Endothelial cell of umbilical vein (primary cell): ENCODE measurements around the gene C10orf105. TPM values are rescaled to one million over a fixed set of nuclear protein-coding genes. Genes with fewer than 3 reads are reported as not detected.
A peak's percentile ranks its signal among the peaks of the same experiment; 100 is the strongest.

Experiments
- BruUV-seq: library from RNA; stranded (reverse); fragments of 400-500 nt; replicated peaks from 2 replicates; lab custom pipeline; 2021; lab: Mats Ljungman, UMichigan
- CTCF ChIA-PET: fragments of 300-600, 350-600 bp; sonication (Branson Sonifier 250); formaldehyde crosslinking; loops from one replicate; lab custom pipeline; 2021; ENCODE audit warnings: antibody characterized with exemption, inconsistent platforms; lab: Charles Lee
- POLR2A ChIA-PET: fragments of 300-600, 350-600 bp; sonication (Branson Sonifier 250); formaldehyde crosslinking; loops from one replicate; lab custom pipeline; 2021; ENCODE audit warnings: antibody characterized with exemption, inconsistent platforms; lab: Charles Lee
- DNase-seq: peaks from one replicate; pipeline ENCODE4 v3.0.0-alpha.2; 2011; ENCODE audit warnings: low read depth, low spot score
- FAIRE-seq: peaks from 2 replicates; lab custom pipeline; 2011; peaks lifted over from hg19 to GRCh38; lab: Jason Lieb, UNC
- H2AFZ ChIP-seq: 2 replicates; pipeline ENCODE4 v1.6.0; 2012; ENCODE audit warnings: low read depth, low read length, control low read depth, inconsistent platforms
- H3K27ac ChIP-seq: 2 replicates; pipeline ENCODE4 v1.5.1; 2011; ENCODE audit warnings: low read depth, mild to moderate bottlenecking, control low read depth, low read length, moderate library complexity; ENCODE audit not compliant: insufficient read depth
- H3K27me3 ChIP-seq, 2 experiments: 2 replicates each; pipeline versions ENCODE4 v1.6.0 to v1.6.1; 2011; ENCODE audit warnings: low read length in 2 of 2, mixed read lengths in 1 of 2; ENCODE audit not compliant: control insufficient read depth in 2 of 2, insufficient read depth in 2 of 2
- H3K36me3 ChIP-seq, 2 experiments: 2 replicates in 1 of 2; 3 replicates in 1 of 2; pipeline ENCODE4 v1.5.1; 2011; ENCODE audit warnings: low read length in 2 of 2, mild to moderate bottlenecking in 1 of 2, moderate library complexity in 1 of 2; ENCODE audit not compliant: control insufficient read depth in 2 of 2, insufficient read depth in 2 of 2; ENCODE audit errors: extremely low read depth in 1 of 2
- H3K4me1 ChIP-seq: 3 replicates; pipeline ENCODE4 v1.5.1; 2011; ENCODE audit warnings: mild to moderate bottlenecking, low read length; ENCODE audit not compliant: control insufficient read depth, insufficient read depth; ENCODE audit errors: extremely low read depth
- H3K4me2 ChIP-seq: 2 replicates; pipeline ENCODE4 v1.6.1; 2011; ENCODE audit warnings: low read length, control low read depth, mixed read lengths; ENCODE audit not compliant: insufficient read depth
- H3K4me3 ChIP-seq, 3 experiments: fragments of 200-600 bp in 1 of 3; sonication (generic), shearing (Covaris generic) in 1 of 3; replicated peaks in 1 of 3; 2 replicates each; pipeline ENCODE4 v1.5.1; 2011 to 2016; ENCODE audit warnings: control low read depth in 3 of 3, low read length in 3 of 3, mild to moderate bottlenecking in 2 of 3, inconsistent platforms in 1 of 3, low read depth in 1 of 3, moderate library complexity in 1 of 3; ENCODE audit not compliant: insufficient read depth in 1 of 3
- H3K79me2 ChIP-seq: 2 replicates; pipeline ENCODE4 v1.6.0; 2012; ENCODE audit warnings: low read length, inconsistent platforms; ENCODE audit not compliant: control insufficient read depth, insufficient read depth
- H3K9ac ChIP-seq: replicated peaks from 2 replicates; pipeline ENCODE3; 2011; ENCODE audit warnings: low read length, control low read depth; ENCODE audit not compliant: insufficient read depth; ENCODE audit errors: extremely low read depth
- H3K9me1 ChIP-seq: replicated peaks from 3 replicates; pipeline ENCODE4 v1.6.0; 2011; ENCODE audit warnings: mild to moderate bottlenecking, low read length; ENCODE audit not compliant: control insufficient read depth, insufficient read depth; ENCODE audit errors: extremely low read depth
- H3K9me3 ChIP-seq: replicated peaks from 2 replicates; pipeline ENCODE4 v1.5.1; 2012; ENCODE audit warnings: low read length, inconsistent platforms; ENCODE audit not compliant: control insufficient read depth, insufficient read depth
- H4K20me1 ChIP-seq: replicated peaks from 2 replicates; pipeline ENCODE3; 2011; ENCODE audit warnings: mild to moderate bottlenecking, low read length; ENCODE audit not compliant: control insufficient read depth, insufficient read depth; ENCODE audit errors: extremely low read depth
- FOS ChIP-seq: IDR thresholded peaks from 2 replicates; pipeline ENCODE4 v1.6.1; 2011; ENCODE audit warnings: mild to moderate bottlenecking, low read length, moderate library complexity, borderline replicate concordance; ENCODE audit not compliant: insufficient read depth
- GATA2 ChIP-seq: IDR thresholded peaks from 2 replicates; pipeline ENCODE4 v1.7.0; 2011; ENCODE audit warnings: low read depth, mild to moderate bottlenecking, moderate library complexity, mixed read lengths, low read length; ENCODE audit not compliant: insufficient read length, insufficient read depth
- JUN ChIP-seq: IDR thresholded peaks from 2 replicates; pipeline ENCODE4 v1.6.1; 2011; ENCODE audit warnings: borderline replicate concordance, low read depth; ENCODE audit not compliant: insufficient read length, insufficient read depth
- POLR2AphosphoS5 ChIP-seq: IDR thresholded peaks from 2 replicates; pipeline ENCODE4 v1.6.1; 2012; ENCODE audit warnings: low read depth, mild to moderate bottlenecking, control low read depth, low read length, moderate library complexity; ENCODE audit not compliant: insufficient read depth
- dilution Hi-C: fragments of 300-500 bp; cut with MboI; formaldehyde crosslinking; loops from one replicate; pipeline ENCODE4 v1.15.0; 2019; ENCODE audit warnings: low sequenced_read_pairs; ENCODE audit not compliant: extremely low pct_ligation_motif_present
- intact Hi-C: fragments of 100-400 bp; cut with micrococcal nuclease; formaldehyde crosslinking; loops from one replicate; pipeline ENCODE4 v1.10.0; 2022
- polyA plus RNA-seq, 4 experiments: library from polyadenylated mRNA; depleted of rRNA in 3 of 4; stranded (reverse) in 3 of 4; unstranded in 1 of 4; fragments of >200 nt; gene quantifications; 2 replicates each; pipeline versions ENCODE4 v1.2.1 to v1.2.3, GENCODE V29; 2011 to 2012; ENCODE audit warnings: missing spikeins in 1 of 4
- total RNA-seq: library from RNA; stranded (reverse); gene quantifications from 2 replicates; pipeline ENCODE4 v1.2.3, GENCODE V29; 2021
- TF ChIP-seq, protein P1 (sequence below), 2 donors: IDR thresholded peaks; 1 replicate in 1 of 2; 2 replicates in 1 of 2; pipeline ENCODE4 v1.5.1; 2011; ENCODE audit warnings: low read length in 2 of 2, mild to moderate bottlenecking in 2 of 2, moderate library complexity in 2 of 2, control low read depth in 1 of 2, inconsistent platforms in 1 of 2, low read depth in 1 of 2; ENCODE audit not compliant: insufficient read depth in 1 of 2; ENCODE audit errors: extremely low read depth in 1 of 2

C10orf105 gene
- total and polyA plus RNA-seq, 2 donors (not counting 3 experiments of a cell fraction or from before 2014, with no cell fraction given): not detected

- TF ChIP-seq FOS (no peak), POLR2AphosphoS5 (no peak), JUN (no peak), GATA2 (no peak)
- TF ChIP-seq, protein P1, sequence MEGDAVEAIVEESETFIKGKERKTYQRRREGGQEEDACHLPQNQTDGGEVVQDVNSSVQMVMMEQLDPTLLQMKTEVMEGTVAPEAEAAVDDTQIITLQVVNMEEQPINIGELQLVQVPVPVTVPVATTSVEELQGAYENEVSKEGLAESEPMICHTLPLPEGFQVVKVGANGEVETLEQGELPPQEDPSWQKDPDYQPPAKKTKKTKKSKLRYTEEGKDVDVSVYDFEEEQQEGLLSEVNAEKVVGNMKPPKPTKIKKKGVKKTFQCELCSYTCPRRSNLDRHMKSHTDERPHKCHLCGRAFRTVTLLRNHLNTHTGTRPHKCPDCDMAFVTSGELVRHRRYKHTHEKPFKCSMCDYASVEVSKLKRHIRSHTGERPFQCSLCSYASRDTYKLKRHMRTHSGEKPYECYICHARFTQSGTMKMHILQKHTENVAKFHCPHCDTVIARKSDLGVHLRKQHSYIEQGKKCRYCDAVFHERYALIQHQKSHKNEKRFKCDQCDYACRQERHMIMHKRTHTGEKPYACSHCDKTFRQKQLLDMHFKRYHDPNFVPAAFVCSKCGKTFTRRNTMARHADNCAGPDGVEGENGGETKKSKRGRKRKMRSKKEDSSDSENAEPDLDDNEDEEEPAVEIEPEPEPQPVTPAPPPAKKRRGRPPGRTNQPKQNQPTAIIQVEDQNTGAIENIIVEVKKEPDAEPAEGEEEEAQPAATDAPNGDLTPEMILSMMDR (IDR thresholded peaks at IDR 0.05; ENCODE audit: extremely low read depth in 1 of 2, insufficient read depth in 1 of 2, low read depth in 1 of 2, low read length in 2 of 2): peak; percentile 81 to 93
- Histone ChIP-seq H3K9me3 (no peaks in the 10 kb centered on the region), H3K9ac (no peak overlapping the region), H3K4me2 (no peak overlapping the region), H2AFZ (no peak overlapping the region), H3K9me1 (no peaks in the 10 kb centered on the region), H4K20me1 (no peaks in the 10 kb centered on the region), H3K4me3 (no peak overlapping the region), H3K27ac (no peak overlapping the region), H3K27me3 (peaks cover 4 to 12% of the 10 kb centered on the region in 2 experiments), H3K79me2 (no peaks in the 10 kb centered on the region), H3K4me1 (peaks cover 24% of the 10 kb centered on the region), H3K36me3 (no peaks in the 10 kb centered on the region)
- dilution Hi-C loops (no loop called here), intact Hi-C loops (loop anchor here (1.0 kb wide), 2 partner anchors 312 to 382 kb away; no protein-coding TSS in a partner anchor)
- CTCF ChIA-PET: interaction anchor here (0.6 to 5.2 kb wide), 46 partner anchors 11 to 775 kb away, joined by 3 to 90 read pairs (median 4); partner anchors contain the start of genes C10orf105, SLC29A3 and VSIR
- BruUV-seq: no TSS peak
- POLR2A ChIA-PET: no interaction called here
- DNase-seq (peak; percentile 23), FAIRE-seq (peak; percentile 75)
Observed at GRCh38 chr10:71696628-71697326, 22.8 kb downstream of the C10orf105 start.
